GM12892 (cell line): Measurements from ENCODE around the gene MGAT5.

Source experiments
- POLR2A ChIP-seq: IDR thresholded peaks from 2 replicates; pipeline ENCODE4 v1.6.1; 2011; ENCODE audit warnings: low read depth, low read length, control low read depth
- POLR2AphosphoS5 ChIP-seq: IDR thresholded peaks from 2 replicates; pipeline ENCODE4 v1.6.1; 2011; ENCODE audit warnings: low read depth, low read length, control low read depth
- TAF1 ChIP-seq: IDR thresholded peaks from 2 replicates; pipeline ENCODE4 v1.6.1; 2011; ENCODE audit warnings: low read depth, mild to moderate bottlenecking, control low read depth, low read length, borderline replicate concordance

DNA sequence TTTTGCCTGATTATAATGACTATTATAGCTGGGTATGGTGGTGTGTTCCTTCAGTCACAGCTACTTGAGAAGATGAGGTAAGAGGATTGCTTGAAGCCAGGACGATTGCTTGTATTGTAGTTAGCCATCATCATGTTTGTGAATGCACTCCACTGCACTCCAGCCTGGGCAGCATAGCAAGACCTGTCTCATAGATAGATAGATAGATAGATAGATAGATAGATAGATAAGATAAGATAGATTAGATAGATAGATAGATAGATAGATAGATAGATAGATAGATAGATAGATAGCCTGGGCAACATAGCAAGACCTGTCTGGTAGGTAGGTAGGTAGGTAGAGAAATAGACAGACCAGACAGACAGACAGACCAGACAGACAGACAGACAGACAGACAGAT is 127.3 kb downstream of the MGAT5 start:
- TF ChIP-seq POLR2A (no peak), POLR2AphosphoS5 (no peak), TAF1 (no peak)
